ENCODE measurements around the gene PPL.
"Not testable (repeated sequence)": the region's sequence is repeated elsewhere in the genome, so short reads cannot be mapped to it uniquely, and the experiment has no call there.

PPL gene

DNA sequence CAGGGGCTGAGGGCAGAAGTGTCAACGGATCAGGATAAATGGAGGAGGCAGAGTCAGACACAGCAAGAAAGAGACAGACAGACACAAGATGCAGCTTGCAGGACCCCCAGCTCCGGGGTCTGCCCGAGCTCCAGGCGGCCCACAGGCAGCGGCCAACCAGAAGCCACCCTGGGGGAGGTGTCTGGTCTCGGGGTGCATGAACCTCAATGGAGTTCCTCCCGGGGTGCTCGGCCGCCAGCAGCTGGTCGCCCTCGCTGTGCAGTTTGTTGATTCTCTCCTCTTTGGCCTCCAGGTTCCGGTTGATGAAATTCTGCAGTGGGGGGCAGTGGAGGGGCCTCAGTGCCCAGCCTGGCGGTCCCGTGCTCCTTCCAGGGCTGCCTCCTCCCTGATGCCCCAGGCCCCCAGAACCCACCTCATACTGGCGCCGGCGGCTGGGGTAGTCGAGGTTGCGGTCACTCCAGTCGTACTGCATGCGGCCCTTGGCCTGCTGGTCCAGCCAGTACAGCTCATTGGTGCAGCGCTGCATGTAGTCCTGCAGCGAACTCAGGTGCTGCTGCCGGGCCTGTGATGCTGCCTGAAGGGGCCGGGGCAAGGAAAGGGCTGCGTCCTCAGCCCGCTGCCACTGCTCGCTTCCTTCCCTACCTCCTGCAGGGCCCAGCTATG is 38.0 kb downstream of the PPL start:
- H3K27ac ChIP-seq, result no peak overlapping the region
- no peaks in the 10 kb centered on the region for H3K9me3 ChIP-seq (ENCODE audit: control insufficient read depth, low read length)
- H2AFZ ChIP-seq, result no peak overlapping the region
- H3K79me2 ChIP-seq, result no peaks in the 10 kb centered on the region
- H3K9ac ChIP-seq, result no peak overlapping the region
- H3K36me3 ChIP-seq (ENCODE audit: control insufficient read depth, insufficient read depth, low read length), result no peaks in the 10 kb centered on the region
- TF ChIP-seq, protein P1, sequence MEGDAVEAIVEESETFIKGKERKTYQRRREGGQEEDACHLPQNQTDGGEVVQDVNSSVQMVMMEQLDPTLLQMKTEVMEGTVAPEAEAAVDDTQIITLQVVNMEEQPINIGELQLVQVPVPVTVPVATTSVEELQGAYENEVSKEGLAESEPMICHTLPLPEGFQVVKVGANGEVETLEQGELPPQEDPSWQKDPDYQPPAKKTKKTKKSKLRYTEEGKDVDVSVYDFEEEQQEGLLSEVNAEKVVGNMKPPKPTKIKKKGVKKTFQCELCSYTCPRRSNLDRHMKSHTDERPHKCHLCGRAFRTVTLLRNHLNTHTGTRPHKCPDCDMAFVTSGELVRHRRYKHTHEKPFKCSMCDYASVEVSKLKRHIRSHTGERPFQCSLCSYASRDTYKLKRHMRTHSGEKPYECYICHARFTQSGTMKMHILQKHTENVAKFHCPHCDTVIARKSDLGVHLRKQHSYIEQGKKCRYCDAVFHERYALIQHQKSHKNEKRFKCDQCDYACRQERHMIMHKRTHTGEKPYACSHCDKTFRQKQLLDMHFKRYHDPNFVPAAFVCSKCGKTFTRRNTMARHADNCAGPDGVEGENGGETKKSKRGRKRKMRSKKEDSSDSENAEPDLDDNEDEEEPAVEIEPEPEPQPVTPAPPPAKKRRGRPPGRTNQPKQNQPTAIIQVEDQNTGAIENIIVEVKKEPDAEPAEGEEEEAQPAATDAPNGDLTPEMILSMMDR (IDR thresholded peaks at IDR 0.05), result no peak
- H3K4me2 ChIP-seq (ENCODE audit: low read length), result no peak overlapping the region
- no peaks in the 10 kb centered on the region for H3K27me3 ChIP-seq (ENCODE audit: control insufficient read depth, insufficient read depth, low read length)
- no peak overlapping the region for H3K4me3 ChIP-seq (ENCODE audit: low read depth, low read length)
- no peaks in the 10 kb centered on the region for H3K4me1 ChIP-seq

DNA sequence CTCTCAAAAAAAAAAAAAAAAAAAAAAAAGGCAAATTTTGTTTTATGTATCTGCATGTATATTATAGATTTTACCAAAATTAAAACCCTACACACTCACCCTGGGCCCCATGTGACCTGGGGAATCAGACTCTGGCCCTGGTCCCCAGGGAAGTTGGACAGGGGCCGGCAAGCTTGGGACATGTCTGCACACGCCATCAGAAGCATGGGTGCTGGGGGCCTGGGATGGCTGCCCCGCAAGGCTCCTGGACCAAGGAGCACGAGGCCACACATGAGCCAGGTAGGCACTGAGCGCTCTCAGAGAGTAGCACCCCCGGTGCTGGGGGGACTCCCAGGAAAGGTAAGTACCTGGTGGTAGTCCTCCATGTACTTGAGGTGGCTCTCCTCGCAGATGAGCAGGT is 39.6 kb downstream of the PPL start:
- H3K36me3 ChIP-seq (ENCODE audit: control insufficient read depth, insufficient read depth, low read length), result no peaks in the 10 kb centered on the region
- H3K4me1 ChIP-seq, result no peaks in the 10 kb centered on the region
- H3K4me3 ChIP-seq (ENCODE audit: low read depth, low read length), result no peak overlapping the region
- no peaks in the 10 kb centered on the region for H3K79me2 ChIP-seq
- no peak overlapping the region for H3K9ac ChIP-seq
- H3K9me3 ChIP-seq (ENCODE audit: control insufficient read depth, low read length), result no peaks in the 10 kb centered on the region
- no peak overlapping the region for H3K4me2 ChIP-seq (ENCODE audit: low read length)
- H3K27me3 ChIP-seq (ENCODE audit: control insufficient read depth, insufficient read depth, low read length), result no peaks in the 10 kb centered on the region
- TF ChIP-seq, protein P1 (IDR thresholded peaks at IDR 0.05), result no peak
- no peak overlapping the region for H2AFZ ChIP-seq
- H3K27ac ChIP-seq, result no peak overlapping the region

DNA sequence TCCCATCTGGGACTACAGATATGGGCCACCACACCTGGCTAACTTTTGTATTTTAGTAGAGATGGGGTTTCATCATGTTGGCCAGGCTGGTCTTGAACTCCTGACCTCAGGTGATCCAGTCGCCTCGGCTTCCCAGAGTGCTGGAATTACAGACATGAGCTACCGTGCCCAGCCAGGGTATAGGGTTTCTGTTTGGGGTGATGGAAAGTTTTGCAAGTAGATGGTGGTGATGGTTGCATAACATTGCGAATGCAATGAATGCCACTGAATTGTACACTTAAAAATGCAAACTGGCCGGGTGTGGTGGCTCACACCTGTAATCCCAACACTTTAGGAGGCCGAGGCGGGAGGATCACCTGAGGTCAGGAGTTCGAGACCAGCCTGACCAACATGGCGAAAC is 40.2 kb downstream of the PPL start:
- not testable (repeated sequence) for H3K4me2 ChIP-seq (ENCODE audit: low read length); H3K9ac ChIP-seq; H2AFZ ChIP-seq; H3K4me3 ChIP-seq (ENCODE audit: low read depth, low read length); H3K4me1 ChIP-seq; H3K9me3 ChIP-seq (ENCODE audit: control insufficient read depth, low read length); H3K36me3 ChIP-seq (ENCODE audit: control insufficient read depth, insufficient read depth, low read length); H3K27ac ChIP-seq; H3K27me3 ChIP-seq (ENCODE audit: control insufficient read depth, insufficient read depth, low read length); H3K79me2 ChIP-seq

DNA sequence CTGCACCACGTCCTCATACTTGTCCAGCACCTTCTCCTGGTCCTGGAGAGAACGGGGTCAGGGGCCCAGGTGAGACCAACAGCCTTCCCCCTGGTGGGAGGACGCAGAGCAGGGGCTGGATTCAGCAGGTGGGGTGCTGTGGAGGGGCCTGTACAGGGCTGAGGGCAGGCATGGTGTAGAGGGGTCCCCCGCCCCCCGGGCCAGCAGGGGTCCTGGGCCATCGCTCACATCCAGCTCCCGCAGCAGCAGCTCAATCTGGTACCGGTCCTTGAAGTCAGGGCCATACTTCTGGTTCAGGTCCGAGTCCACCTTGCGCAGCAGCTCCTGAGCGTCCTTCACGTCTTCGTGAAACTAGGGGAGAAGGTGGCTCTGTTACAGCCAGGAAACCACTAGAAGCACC is 41.6 kb downstream of the PPL start:
- Histone ChIP-seq H3K4me1 (no peaks in the 10 kb centered on the region), H3K27me3 (ENCODE audit: control insufficient read depth, insufficient read depth, low read length) (no peaks in the 10 kb centered on the region), H3K27ac (no peak overlapping the region), H2AFZ (no peak overlapping the region), H3K4me3 (ENCODE audit: low read depth, low read length) (no peak overlapping the region), H3K79me2 (no peaks in the 10 kb centered on the region), H3K9me3 (ENCODE audit: control insufficient read depth, low read length) (no peaks in the 10 kb centered on the region), H3K9ac (no peak overlapping the region), H3K4me2 (ENCODE audit: low read length) (no peak overlapping the region), H3K36me3 (ENCODE audit: control insufficient read depth, insufficient read depth, low read length) (no peaks in the 10 kb centered on the region)
- TF ChIP-seq, protein P1 (IDR thresholded peaks at IDR 0.05), result no peak

DNA sequence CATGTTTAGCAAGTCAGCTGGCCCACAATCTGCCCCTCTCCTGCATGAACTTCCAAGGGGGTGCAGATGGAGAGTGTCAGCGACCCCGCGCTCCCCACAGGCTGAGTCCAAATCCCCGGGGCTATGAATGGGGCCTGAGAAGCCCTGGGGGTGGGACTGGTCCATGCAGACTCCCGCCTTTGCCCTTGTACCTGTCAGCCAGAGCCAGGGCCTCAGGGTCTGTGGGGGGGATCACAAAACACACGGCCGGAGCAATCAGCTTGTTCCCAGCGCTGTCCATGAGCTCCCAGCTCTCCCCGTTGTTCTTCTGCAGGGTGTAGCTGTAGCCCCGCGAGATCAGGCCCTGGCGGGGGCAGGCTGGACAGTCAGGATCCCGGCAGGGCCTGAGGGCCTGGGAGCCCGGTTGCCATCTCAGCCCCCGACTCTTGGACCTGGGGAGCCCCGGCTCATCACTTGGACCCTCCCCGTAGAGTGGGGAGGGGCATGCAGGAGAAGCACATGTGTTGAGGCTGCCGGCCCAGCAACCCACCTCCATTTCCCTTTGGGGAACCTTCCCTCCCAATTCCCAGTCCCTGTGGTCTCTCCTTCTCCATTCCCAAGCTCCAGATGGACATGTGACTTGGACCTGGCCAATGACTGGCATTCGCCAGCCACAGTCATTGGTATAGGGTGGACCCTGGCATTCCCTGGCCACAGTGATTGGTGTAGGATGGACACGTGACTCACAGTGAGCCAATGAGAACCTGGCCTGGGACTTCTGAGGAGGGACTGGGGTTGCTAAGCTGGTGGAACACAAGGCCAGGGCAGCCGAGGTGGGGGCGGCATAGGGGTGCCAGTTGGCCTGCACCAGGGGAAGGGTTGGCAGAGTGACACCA is 42.4 kb downstream of the PPL start:
- H3K4me2 ChIP-seq (ENCODE audit: low read length), result no peak overlapping the region
- no peaks in the 10 kb centered on the region for H3K27me3 ChIP-seq (ENCODE audit: control insufficient read depth, insufficient read depth, low read length)
- H3K4me3 ChIP-seq (ENCODE audit: low read depth, low read length), result no peak overlapping the region
- H3K9ac ChIP-seq, result no peak overlapping the region
- H3K36me3 ChIP-seq (ENCODE audit: control insufficient read depth, insufficient read depth, low read length), result no peaks in the 10 kb centered on the region
- no peak overlapping the region for H2AFZ ChIP-seq
- H3K9me3 ChIP-seq (ENCODE audit: control insufficient read depth, low read length), result no peaks in the 10 kb centered on the region
- H3K4me1 ChIP-seq, result no peaks in the 10 kb centered on the region
- H3K79me2 ChIP-seq, result no peaks in the 10 kb centered on the region
- no peak overlapping the region for H3K27ac ChIP-seq
- TF ChIP-seq, protein P1 (IDR thresholded peaks at IDR 0.05), result no peak
